HG02885 (cell line): Measurements from ENCODE around the gene KCNH8.
"Not testable (repeated sequence)": the region's sequence is repeated elsewhere in the genome, so short reads cannot be mapped to it uniquely, and the experiment has no call there.

Experiments used
- ATAC-seq: cut with Tn5 transposase; IDR thresholded peaks from one replicate; pipeline ENCODE4 v1.9.1; 2021; ENCODE audit warnings: mild to moderate bottlenecking; ENCODE audit not compliant: unreplicated experiment, poor library complexity

Gene KCNH8

DNA sequence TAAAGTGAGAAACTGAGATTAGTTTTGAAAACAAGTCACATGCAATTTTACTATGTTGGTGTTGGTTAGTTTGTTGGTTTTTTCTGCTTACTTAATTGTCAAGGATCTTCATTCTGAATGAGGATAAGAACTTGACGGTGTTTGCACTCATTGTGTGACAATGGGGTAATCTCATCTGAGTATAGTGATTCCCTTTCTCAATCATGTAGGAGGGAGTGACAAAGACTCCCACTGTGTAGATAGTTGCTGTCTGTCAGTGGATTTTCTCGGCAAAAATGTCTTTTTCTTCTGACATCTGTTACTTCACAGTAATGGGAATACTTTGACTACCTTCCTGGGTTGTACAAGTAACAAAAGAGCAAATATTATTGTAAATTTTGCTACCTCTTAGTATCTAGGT lies 23.5 kb downstream of the KCNH8 start:
- no peak for ATAC-seq

DNA sequence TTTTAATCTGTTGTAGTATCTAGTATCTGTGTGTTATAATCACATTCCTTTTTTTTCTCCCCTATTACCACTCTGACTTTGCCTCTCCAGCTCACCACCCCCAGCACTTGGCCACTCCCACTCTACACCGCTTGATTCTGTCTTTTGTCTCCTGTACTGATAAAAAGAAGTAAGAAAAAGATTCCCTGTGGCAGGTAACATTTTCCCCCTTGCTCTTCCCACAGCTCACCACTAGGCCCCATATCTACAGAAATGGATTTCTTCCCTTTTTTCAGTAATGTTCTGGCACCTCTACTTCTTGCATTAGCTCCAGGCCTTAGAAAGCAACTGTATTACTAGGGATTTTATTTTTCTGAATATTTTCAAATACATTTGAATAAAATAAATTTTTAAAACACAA lies 25.6 kb downstream of the KCNH8 start:
- ATAC-seq = no peak

DNA sequence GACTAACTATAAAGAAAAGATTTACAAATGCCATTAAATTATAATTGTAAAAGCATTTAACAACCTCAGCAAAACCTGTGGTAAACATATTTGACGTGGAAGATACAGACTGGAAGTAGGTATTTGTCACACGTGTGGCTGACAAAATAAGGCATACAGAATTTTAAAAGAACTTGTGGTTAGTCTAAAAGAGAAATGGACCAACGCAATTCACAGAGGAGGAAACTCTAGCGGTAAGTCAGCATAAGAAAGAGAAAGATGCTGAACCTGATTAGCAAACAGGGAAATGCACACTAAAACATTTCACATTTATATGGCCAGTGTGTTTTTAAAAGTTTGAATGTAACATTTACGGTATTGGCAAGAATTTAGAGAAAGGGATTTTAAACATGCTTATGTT lies 35.3 kb downstream of the KCNH8 start:
- no peak for ATAC-seq

DNA sequence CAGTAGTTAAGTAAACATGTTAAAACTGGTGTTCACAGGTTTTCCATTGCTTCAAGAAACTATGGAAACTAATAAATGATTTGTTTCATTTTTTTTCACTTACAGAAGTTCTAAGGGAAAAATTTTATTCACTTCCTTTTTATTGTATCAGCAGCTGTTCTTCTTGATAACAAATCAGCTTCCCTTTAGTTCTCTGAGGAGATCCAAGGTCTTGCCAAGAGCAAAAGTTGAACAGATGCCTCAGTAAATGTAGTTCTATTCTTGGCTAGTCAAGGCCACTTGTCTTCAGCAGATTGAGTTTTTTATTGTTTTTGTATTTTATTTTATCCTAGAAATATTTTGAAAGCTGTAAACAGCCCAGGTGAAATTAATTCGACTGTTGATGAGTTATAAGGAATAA lies 41.8 kb downstream of the KCNH8 start:
- ATAC-seq = no peak

DNA sequence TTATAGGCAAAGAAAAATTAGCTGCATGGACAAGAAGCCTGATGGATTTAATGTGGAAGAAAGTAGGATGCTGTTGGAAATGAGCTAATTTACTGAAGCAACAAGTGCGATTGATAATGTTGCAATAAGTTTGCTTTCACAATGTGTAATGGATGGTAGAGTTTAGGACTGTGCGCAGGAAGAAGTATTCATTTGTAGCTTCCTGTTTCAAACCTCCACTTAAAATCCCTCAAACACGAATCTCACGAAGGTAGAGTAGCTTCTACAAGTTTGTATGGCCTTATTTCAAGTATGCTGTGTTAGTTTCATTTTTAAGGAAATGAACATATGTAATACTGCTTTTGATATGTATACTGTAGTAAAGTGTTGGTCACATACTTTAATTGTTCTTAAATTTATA lies 42.3 kb downstream of the KCNH8 start:
- ATAC-seq = peak; percentile 97

DNA sequence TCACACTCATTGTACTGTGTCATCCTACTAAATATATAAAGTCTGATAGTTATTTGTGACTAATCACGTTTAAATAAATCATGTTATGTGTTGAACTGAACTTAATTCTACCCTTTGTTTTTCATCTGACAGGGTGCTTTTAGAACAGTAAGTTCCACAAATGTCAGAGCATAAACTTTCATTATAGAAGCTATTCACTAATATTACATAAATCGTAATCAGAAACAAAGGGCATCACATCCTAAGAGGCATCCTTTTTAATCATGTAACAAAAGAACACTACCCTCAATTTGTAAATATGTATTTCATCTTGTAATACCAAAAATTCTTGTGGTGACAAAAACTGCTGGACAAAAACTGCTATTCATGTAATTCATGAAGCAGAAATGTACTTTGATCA lies 50.8 kb downstream of the KCNH8 start:
- ATAC-seq = no peak

DNA sequence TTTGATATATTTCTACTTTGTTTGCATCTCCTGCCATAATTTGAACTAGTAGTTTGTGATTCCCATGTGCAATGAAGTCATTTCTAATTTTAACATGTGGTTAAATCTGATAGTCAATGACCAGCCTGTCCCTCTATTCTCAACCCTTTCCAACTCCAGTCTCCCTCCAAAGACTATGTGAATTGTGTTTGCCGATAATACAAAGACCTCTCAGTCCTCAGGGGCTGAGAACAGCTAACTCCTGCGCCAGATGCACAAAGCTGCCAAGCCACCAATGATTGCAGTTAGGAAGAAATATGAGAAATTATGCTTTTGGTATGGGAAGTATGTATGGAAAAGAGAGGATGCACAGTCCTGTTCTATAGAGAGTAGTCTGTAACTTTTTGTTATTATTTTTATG lies 54.0 kb downstream of the KCNH8 start:
- ATAC-seq = no peak

DNA sequence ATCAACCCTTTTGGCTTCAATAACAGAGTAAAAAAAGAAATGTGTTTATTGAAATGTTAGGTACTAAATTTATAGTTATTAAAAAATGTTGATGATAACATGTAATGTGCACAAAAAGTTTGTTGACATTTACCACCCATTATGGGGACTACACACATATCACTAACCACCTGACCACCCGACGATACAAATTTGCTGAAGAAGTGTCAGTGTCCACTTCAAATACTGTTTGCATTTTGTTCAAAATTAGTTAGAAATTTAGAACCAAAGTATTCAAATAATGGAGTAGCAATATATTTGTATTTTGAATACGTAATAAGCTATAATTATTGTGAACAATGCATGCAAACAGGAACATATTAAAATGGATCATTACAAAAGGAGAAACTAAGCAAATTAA lies 54.4 kb downstream of the KCNH8 start:
- no peak for ATAC-seq

DNA sequence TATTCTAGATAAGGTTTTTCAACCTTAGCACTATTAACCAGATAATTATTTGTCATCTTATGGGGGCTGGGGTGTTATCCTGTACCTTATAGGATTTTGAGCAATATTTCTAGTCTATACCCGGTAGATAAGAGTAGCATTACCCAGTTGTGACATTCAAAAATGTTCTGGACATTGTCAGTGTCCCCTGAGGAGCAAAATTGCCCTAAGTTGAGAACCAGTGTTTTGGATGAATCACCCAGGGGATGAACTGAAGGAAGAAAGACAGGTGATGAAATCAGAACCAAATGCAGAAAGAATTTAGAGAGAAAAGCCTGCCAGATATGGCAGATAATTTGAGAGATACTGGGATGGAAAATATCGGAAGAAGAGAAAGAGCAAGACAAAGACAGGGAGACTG lies 58.2 kb downstream of the KCNH8 start:
- ATAC-seq = no peak

DNA sequence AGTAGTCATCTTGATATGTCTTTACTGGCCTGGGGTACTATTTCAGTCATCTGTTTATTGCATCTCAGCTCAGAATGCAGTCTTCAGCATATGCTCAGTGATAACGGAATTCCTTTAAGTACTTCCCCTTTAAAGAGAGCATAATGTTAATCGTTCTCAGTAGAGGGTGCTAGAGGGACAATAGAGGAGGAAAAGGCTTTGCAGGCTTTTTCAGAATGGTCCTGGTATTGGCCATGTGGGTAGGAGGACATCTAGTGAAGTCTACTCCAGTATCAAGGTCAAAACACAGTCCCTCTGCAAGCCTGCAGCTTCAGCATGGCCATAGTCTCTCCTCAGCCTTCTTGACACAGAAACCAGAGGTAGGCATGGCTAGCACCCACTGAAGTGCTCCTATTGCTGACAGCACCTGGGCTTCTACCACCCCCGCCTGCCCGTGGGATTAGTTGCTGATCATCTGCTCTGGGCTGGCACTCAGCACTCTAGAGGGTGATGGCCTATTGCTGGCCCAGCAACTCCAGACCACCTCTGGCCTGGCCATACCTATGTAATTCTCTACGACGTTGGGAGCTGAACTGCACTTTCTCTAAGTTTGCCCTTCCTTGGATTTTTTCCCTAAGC lies 65.4 kb downstream of the KCNH8 start:
- ATAC-seq = no peak

DNA sequence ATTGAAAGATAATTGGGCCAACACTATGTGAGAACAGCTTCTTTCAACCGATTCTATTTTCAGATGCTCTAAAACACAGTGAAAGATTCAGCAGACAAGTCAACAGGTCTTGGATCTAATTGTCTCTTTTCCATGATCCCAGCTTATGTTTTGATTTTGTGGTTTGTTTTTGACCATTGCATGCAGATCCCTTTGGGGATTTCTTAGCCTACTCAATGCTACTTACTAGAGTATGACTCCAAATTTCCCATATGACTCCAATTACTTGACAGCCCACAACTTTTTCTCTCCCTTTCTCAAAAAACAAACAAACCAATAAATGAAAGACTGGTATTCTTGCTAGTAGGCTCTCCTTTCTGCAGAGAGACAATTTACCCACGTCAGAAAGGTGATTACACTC lies 67.1 kb downstream of the KCNH8 start:
- ATAC-seq = no peak

DNA sequence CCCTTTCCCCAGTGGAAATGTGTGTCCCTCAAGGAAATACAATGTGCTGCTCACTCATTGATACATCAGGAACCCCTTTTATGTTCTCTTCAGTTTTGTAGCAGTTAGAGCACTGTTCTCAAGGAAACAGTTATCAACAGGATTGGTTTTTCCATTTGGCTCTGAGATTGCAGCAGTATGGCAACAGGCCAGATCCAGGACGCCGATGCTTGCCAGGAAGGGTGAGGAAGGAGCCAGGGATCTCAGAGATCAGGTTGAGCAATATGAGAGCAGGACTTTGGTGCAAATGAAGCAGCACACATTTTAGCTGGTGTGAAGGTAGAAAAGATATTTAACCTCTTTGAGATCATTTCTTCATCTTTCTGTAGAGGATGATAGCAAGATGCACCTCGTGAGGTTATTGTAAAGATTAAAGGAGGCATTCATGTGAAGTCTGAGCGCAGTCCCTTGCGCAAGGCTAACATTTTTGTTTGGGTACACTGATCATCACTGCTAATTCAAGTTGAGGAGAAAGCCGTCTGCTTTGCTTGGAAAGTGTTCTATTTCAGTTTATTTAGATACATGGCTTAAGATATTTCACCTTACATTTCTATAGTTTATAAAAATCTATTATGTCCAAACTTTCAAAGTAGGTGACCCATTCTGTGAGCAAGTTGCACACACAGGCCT lies 68.5 kb downstream of the KCNH8 start:
- ATAC-seq = no peak

DNA sequence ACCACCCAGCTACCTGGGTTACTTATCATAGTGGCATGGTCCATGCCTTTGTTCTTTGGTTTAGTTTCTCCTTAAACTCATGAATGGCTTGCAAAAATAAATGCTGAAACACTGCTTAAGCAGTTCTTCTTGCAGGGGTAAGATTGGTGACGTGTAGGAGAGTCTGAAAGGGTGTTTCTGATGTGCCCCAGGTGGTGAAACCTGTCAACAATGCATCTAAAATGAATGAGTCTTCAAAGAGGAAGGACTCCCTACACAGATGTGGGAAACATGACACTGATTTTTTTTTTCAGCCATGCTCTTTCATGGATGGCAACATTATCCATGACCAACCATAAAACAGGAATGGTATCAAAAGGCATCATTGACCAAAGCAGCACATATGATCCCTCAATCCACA lies 72.0 kb downstream of the KCNH8 start:
- no peak for ATAC-seq

DNA sequence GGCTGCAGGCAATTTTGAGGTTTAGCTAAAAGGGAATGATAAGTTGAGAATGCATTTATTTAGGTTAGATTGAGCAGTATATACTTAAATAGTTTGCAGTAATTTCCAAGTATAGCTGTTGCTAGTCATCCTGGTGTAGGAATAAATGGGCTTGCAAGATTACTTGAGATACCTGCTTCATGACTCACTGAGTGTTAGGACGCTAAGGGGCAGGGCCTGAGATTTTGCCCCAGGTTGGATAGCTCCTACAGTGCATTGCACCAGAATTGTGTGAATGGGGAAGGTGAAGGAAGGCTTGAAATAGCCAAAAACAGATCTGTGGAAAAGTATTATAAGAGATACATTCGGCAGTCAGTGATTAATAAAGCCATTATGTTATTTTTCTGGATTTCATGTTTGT lies 72.8 kb downstream of the KCNH8 start:
- ATAC-seq = no peak

DNA sequence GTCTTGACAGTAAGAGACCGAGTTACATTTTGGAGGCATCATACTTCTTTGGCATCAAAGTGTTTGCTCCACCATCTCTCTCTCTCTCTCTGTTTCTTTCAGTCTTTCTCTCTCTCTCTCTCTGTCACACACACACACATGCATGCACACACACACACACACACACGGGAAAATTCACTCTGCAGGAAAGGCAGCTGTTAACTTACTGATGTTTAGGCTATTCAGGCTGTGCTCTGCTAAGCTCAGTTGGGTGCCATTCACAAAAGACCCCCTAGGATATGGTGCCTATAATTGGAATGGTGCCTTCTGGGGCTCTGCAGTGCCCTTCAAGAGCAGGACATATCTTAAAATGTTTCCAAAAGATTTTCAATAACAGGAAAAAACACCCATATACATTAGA lies 78.2 kb downstream of the KCNH8 start:
- ATAC-seq = no peak

DNA sequence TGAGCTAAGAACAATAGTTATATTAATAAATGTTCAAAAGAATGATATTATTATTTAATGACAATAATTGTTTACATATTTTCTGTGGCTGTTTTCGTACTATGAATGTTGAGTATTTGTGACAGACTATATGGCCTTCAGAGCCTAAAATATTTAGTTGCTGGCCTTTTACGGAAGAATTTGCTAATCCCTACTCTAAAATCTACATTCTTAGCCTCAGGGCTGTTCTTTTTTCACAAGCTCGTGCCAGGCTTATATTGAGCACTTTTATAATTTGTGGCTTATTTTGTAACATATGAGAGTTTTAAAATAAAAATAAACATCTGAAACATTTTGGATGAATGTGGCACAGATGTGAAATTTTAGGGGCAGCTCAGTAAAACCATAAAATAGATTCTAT lies 79.9 kb downstream of the KCNH8 start:
- no peak for ATAC-seq

DNA sequence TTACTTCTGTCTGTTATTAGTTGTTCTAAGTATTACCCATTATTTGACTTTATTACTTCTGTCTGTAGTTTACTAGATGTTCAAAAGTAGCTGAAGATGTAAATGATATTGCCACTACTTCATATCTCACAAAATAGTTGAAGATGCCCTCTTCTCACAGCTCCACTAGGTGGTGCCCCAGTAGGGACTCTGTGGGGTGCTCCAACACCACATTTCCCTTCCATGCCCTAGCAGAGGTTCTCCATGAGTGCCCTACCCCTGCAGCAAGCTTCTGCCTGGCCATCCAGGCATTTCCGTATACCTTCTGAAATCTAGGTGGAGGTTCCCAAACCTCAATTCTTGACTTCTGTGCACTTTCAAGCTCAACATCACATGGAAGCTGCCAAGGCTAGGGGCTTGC lies 80.8 kb downstream of the KCNH8 start:
- no peak for ATAC-seq

DNA sequence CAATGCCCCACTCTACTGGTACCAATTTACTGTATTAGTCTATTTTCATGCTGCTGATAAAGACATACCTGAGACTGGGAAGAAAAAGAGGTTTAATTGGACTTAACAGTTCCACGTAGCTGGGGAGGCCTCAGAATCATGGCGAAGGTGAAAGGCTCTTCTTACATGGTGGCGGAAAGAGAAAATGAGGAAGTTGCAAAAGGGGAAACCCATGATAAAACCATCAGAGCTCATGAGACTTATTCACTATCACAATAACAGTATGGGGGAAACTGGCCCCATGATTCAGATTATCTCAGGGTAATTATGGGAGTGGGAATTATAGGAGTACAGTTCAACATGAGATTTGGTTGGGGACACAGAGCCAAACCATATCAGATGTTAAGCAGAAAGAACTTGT lies 81.6 kb downstream of the KCNH8 start:
- peak; percentile 72 for ATAC-seq

DNA sequence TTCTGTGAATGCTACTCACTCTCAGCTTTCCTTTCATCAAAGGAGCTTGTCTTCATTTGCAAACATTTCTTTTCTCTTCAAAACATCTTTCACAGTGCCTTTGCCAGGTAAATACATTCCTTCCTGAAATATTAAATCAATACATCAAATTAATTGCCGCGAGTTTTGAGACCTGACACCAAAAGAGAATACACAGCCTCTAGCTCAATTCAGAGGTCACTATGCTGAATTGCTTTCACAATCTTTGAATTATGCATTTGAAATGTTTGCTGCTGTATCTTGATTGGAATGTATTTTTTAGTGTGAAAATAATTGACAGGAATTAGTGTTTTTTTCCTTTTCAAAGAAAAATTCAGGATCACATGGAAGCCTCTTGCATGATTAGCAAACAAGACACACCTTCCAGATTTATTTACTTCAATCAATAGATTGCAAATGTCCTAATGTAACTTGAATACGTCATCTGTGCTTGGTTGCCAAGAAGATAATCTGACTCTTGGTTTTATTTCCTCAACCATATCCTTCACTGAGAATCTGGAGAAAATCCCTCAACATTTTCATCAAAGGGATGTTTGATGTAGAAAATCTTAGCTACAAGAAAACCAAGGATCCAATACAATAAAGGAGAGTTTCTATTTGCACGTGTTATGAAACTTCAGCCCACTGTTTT lies 83.6 kb downstream of the KCNH8 start:
- ATAC-seq = no peak

DNA sequence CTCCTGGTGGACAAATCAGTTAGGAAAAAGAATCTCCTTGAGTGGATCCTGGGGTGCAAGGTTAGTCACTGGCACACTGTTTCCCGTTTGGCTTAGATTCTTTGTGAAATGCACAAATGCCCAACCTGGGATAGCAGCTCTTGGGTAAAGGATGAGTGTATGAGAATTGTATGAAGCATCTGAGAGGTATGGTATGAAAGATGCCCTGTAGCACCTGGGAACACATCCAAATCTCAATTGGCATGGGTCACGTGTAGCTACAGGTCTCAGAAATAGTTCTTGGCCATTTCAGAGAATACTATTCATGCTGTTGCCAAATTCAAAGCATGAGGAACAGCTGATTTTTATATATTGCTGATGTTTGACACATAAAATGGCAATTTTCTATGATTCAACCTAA lies 84.3 kb downstream of the KCNH8 start:
- no peak for ATAC-seq

DNA sequence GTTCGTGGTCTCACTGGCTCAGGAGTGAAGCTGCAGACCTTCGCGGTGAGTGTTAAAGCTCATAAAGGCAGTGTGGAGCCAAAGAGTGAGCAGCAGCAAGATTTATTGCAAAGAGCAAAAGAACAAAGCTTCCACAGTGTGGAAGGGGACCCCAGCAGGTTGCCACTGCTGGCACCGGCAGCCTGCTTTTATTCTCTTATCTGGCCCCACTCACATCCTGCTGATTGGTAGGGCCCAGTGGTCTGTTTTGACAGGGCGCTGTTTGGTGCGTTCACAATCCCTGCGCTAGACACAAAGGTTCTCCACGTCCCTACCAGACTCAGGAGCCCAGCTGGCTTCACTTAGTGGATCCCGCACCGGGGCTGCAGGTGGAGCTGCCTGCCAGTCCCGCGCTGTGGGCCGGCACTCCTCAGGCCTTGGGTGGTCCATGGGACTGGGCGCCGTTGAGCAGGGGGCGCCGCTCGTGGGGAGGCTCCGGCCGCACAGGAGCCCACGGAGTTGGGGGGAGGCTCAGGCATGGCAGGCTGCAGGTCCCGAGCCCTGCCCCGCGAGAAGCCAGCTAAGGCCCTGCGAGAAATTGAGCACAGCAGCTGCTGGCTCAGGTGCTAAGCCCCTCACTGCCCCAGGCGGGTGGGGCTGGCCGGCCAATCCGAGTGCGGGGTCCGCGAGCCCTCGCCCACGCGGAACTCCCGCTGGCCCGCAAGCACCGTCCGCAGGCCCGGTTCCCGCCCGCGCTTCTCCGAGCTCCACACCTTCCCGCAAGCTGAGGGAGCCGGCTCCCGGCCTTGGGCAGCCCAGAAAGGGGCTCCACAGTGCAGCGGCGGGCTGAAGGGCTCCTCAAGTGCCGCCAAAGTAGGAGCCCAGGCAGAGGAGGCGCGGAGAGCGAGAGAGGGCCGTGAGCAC lies 85.8 kb downstream of the KCNH8 start:
- not testable (repeated sequence) for ATAC-seq
